Ishikawa (cell line): Measurements from ENCODE around the gene TSPAN7.

Experiments
- CEBPB ChIP-seq: IDR thresholded peaks from 2 replicates; pipeline ENCODE4 v1.6.1; 2012
- CREB1 ChIP-seq: IDR thresholded peaks from 2 replicates; pipeline ENCODE4 v1.6.1; 2012; ENCODE audit warnings: low read depth
- EGR1 ChIP-seq: IDR thresholded peaks from 2 replicates; pipeline ENCODE4 v1.6.1; 2012
- EP300 ChIP-seq: IDR thresholded peaks from 2 replicates; pipeline ENCODE4 v1.6.1; 2012; ENCODE audit warnings: borderline replicate concordance
- FOXM1 ChIP-seq: IDR thresholded peaks from 2 replicates; pipeline ENCODE4 v1.6.1; 2012; ENCODE audit warnings: low read depth, borderline replicate concordance
- NFIC ChIP-seq: IDR thresholded peaks from 2 replicates; pipeline ENCODE4 v1.6.1; 2012
- RAD21 ChIP-seq: IDR thresholded peaks from 2 replicates; pipeline ENCODE4 v1.6.1; 2012; ENCODE audit warnings: low read depth
- TAF1 ChIP-seq: IDR thresholded peaks from 2 replicates; pipeline ENCODE4 v1.6.1; 2012; ENCODE audit warnings: low read depth, mild to moderate bottlenecking
- TCF12 ChIP-seq: IDR thresholded peaks from 2 replicates; pipeline ENCODE4 v1.6.1; 2012; ENCODE audit warnings: low read depth
- TEAD4 ChIP-seq: IDR thresholded peaks from 2 replicates; pipeline ENCODE4 v1.6.1; 2012
- YY1 ChIP-seq: IDR thresholded peaks from 2 replicates; pipeline ENCODE4 v1.6.1; 2012; ENCODE audit warnings: low read depth
- ZBTB7A ChIP-seq: IDR thresholded peaks from 2 replicates; pipeline ENCODE4 v1.6.1; 2012; ENCODE audit warnings: low read depth
- TF ChIP-seq, protein P1 (sequence below): IDR thresholded peaks from 2 replicates; pipeline ENCODE4 v1.6.1; 2012
- TF ChIP-seq, protein P2 (sequence below): IDR thresholded peaks from 2 replicates; pipeline ENCODE4 v1.6.1; 2012
- TF ChIP-seq, protein P3 (sequence below): IDR thresholded peaks from 2 replicates; pipeline ENCODE4 v1.6.1; 2012; ENCODE audit warnings: low read depth, mild to moderate bottlenecking

Gene TSPAN7

DNA sequence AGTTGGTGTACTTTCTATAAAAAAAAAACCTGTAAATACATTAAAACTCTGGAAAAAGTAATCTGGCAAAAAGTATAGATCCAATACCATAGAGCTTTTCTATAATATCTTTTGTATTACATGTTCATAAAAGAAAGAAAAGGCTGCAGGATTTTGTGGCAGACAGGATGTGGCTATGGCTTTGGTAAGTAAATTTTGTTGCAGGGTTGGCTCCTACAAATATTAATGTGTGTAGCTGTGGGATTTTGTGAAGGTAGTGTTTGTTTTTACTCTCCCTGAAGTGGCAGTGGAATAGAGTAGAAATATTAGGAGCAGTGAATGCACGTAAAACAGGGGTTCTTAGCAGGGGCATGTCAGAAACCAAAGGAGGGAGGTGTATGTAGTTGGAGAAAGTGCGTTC lies 84.8 kb downstream of the TSPAN7 start:
- TF ChIP-seq EGR1 (no peak), YY1 (no peak), FOXM1 (no peak), TEAD4 (no peak), TCF12 (no peak), EP300 (no peak), TAF1 (no peak), CEBPB (no peak), NFIC (no peak), CREB1 (no peak), ZBTB7A (no peak), RAD21 (no peak)
- TF ChIP-seq, protein P1, sequence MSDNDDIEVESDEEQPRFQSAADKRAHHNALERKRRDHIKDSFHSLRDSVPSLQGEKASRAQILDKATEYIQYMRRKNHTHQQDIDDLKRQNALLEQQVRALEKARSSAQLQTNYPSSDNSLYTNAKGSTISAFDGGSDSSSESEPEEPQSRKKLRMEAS, result no peak
- TF ChIP-seq, protein P2, sequence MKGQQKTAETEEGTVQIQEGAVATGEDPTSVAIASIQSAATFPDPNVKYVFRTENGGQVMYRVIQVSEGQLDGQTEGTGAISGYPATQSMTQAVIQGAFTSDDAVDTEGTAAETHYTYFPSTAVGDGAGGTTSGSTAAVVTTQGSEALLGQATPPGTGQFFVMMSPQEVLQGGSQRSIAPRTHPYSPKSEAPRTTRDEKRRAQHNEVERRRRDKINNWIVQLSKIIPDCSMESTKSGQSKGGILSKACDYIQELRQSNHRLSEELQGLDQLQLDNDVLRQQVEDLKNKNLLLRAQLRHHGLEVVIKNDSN, result no peak
- TF ChIP-seq, protein P3, sequence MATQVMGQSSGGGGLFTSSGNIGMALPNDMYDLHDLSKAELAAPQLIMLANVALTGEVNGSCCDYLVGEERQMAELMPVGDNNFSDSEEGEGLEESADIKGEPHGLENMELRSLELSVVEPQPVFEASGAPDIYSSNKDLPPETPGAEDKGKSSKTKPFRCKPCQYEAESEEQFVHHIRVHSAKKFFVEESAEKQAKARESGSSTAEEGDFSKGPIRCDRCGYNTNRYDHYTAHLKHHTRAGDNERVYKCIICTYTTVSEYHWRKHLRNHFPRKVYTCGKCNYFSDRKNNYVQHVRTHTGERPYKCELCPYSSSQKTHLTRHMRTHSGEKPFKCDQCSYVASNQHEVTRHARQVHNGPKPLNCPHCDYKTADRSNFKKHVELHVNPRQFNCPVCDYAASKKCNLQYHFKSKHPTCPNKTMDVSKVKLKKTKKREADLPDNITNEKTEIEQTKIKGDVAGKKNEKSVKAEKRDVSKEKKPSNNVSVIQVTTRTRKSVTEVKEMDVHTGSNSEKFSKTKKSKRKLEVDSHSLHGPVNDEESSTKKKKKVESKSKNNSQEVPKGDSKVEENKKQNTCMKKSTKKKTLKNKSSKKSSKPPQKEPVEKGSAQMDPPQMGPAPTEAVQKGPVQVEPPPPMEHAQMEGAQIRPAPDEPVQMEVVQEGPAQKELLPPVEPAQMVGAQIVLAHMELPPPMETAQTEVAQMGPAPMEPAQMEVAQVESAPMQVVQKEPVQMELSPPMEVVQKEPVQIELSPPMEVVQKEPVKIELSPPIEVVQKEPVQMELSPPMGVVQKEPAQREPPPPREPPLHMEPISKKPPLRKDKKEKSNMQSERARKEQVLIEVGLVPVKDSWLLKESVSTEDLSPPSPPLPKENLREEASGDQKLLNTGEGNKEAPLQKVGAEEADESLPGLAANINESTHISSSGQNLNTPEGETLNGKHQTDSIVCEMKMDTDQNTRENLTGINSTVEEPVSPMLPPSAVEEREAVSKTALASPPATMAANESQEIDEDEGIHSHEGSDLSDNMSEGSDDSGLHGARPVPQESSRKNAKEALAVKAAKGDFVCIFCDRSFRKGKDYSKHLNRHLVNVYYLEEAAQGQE, result no peak

DNA sequence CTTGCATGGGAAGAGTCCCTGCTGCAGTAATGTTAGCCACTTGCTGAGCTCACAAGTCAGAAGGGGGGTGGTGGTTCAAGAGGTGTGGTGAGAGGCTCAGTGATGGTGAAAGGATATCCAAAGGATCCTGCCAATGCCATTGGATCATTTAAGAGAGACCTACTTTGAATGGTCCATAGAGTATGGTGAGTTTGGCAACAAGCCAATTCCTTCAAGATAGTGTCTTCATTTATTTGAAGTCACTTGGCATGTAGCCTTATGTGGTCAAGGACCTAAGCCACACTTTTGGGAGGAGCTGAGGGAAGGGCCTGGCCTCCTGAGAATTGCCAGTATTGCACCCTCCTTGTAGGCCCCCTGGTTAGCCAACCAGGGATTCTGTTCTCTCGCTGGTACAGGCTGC lies 87.9 kb downstream of the TSPAN7 start:
- TF ChIP-seq NFIC, result peak; percentile 26; the same call in 1 of the 2 replicates
- no peak for TF ChIP-seq TAF1
- no peak for TF ChIP-seq RAD21
- no peak for TF ChIP-seq YY1

DNA sequence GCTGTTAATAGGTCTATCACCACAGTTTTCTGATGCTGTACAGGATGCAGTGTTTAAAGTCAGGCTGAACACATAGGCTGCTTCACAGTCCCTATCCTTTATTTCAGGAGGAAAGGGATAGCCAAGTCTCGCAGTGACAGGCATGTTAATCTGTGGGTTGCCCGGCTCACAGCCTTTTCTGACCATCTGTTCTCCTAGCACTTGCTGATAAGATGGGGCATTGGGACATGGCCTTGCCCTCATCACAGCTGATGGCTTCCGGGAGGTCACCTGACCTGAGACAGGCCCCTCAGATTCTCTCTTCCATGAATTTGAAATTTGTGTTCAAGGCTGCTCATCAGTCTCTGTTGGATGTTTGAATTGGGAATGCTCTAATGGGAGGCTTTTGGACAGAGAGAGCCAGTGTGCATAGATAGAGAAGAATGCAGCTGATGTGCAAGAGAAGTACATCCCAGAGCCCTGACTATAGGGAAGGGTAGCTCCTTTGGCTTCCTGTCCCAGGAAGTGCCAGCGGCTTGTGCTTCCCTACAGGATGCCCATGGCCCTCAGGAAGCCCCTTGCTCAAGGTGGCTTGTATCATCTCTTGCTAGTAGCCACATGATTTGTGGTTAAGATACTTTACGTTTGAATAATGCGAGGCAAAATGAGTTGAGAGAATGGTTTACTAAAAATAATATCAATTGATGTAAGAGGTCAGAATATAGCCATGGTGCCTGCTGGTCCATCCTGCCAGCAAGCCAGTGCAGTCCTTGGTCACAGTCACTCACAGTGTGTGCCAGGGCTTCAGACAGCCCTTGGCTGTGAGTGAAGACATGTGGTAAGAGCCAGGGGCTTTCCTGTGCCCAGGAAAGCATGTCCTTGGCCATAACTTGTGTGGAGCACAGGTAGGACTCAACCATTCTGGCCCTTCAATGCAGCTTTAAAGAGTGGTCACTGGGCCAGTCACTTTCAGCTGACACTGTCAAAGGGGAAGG lies 88.6 kb downstream of the TSPAN7 start:
- TF ChIP-seq EGR1, result no peak
- TF ChIP-seq TAF1, result no peak
- no peak for TF ChIP-seq ZBTB7A
- TF ChIP-seq, protein P1, result no peak
- no peak for TF ChIP-seq TEAD4
- TF ChIP-seq, protein P3, result no peak
- no peak for TF ChIP-seq RAD21
- no peak for TF ChIP-seq EP300
- no peak for TF ChIP-seq FOXM1
- TF ChIP-seq CREB1, result no peak
- TF ChIP-seq, protein P2, result no peak
- TF ChIP-seq YY1, result no peak
- TF ChIP-seq CEBPB, result no peak
- TF ChIP-seq NFIC, result no peak
- no peak for TF ChIP-seq TCF12

DNA sequence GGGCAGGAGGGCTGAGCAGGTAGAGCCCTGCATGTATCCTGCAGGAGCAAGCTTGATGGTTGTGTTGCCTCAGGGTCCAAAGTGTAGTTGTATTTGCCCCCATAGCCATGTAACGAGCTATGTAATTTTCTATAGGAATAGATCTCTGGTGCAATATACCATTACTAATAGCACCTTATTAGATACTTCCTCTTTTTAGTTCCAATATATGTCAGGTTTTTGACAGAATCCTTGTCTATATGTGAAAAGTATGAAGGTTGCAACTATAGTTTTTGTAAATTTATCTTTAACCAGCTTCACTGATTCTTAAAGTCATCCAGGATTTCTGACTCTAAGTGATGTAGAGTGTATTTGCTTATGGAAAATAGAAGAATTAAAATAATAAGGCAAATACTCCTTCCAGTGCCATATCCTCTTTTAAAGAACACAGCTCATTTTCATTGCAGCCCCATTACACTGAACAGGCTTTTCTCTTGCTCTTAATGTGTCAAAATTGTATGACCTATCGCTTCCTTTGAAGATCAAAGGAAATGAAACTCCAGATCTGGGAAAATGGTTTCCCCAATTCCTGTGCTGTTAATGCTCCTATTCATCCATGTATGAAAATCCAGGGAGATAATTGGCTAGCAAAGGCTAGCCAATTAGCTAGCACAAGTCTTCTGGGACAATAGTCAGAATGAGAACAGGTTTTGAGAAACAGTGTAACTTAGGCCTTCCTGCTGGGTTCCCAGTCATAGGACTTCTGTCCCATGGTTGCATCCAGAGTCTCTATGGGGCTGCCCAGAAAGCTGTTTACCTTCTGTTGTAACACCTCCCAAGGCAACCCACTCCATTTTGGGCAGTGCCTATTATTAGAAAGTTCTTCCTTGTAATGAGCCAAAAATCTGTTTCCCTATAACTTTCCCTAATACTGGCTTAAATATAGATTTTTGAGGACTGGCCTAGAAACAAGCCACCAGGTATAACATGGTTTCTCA lies 90.6 kb downstream of the TSPAN7 start:
- TF ChIP-seq NFIC, result no peak
- TF ChIP-seq CREB1, result no peak
- no peak for TF ChIP-seq CEBPB
- TF ChIP-seq TEAD4, result no peak
- TF ChIP-seq, protein P3, result no peak
- no peak for TF ChIP-seq ZBTB7A
- no peak for TF ChIP-seq TCF12
- TF ChIP-seq EP300, result no peak
- no peak for TF ChIP-seq TAF1
- TF ChIP-seq, protein P1, result no peak
- no peak for TF ChIP-seq RAD21
- TF ChIP-seq EGR1, result no peak
